ENCODE data around the gene DCST1.
A peak's percentile ranks its signal among the peaks of the same experiment; 100 is the strongest.
"Not testable (repeated sequence)": the region's sequence is repeated elsewhere in the genome, so short reads cannot be mapped to it uniquely, and the experiment has no call there.

The DCST1 gene

GRCh38 chr1:154995301-154995983, 38.2 kb upstream of the DCST1 start:
- peak in 1 of 2 experiments; percentile 50 for DNase-seq (ENCODE audit: low read depth in 1 of 2, low spot score in 1 of 2)

GRCh38 chr1:154996966-154997701, 36.5 kb upstream of the DCST1 start:
- H3K27ac ChIP-seq (replicated peaks): no peak overlapping the region
- TF ChIP-seq, protein P1, sequence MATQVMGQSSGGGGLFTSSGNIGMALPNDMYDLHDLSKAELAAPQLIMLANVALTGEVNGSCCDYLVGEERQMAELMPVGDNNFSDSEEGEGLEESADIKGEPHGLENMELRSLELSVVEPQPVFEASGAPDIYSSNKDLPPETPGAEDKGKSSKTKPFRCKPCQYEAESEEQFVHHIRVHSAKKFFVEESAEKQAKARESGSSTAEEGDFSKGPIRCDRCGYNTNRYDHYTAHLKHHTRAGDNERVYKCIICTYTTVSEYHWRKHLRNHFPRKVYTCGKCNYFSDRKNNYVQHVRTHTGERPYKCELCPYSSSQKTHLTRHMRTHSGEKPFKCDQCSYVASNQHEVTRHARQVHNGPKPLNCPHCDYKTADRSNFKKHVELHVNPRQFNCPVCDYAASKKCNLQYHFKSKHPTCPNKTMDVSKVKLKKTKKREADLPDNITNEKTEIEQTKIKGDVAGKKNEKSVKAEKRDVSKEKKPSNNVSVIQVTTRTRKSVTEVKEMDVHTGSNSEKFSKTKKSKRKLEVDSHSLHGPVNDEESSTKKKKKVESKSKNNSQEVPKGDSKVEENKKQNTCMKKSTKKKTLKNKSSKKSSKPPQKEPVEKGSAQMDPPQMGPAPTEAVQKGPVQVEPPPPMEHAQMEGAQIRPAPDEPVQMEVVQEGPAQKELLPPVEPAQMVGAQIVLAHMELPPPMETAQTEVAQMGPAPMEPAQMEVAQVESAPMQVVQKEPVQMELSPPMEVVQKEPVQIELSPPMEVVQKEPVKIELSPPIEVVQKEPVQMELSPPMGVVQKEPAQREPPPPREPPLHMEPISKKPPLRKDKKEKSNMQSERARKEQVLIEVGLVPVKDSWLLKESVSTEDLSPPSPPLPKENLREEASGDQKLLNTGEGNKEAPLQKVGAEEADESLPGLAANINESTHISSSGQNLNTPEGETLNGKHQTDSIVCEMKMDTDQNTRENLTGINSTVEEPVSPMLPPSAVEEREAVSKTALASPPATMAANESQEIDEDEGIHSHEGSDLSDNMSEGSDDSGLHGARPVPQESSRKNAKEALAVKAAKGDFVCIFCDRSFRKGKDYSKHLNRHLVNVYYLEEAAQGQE (IDR thresholded peaks at IDR 0.05; ENCODE audit: insufficient replicate concordance, low read depth): no peak
- TF ChIP-seq, protein P2, sequence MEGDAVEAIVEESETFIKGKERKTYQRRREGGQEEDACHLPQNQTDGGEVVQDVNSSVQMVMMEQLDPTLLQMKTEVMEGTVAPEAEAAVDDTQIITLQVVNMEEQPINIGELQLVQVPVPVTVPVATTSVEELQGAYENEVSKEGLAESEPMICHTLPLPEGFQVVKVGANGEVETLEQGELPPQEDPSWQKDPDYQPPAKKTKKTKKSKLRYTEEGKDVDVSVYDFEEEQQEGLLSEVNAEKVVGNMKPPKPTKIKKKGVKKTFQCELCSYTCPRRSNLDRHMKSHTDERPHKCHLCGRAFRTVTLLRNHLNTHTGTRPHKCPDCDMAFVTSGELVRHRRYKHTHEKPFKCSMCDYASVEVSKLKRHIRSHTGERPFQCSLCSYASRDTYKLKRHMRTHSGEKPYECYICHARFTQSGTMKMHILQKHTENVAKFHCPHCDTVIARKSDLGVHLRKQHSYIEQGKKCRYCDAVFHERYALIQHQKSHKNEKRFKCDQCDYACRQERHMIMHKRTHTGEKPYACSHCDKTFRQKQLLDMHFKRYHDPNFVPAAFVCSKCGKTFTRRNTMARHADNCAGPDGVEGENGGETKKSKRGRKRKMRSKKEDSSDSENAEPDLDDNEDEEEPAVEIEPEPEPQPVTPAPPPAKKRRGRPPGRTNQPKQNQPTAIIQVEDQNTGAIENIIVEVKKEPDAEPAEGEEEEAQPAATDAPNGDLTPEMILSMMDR (IDR thresholded peaks at IDR 0.05; ENCODE audit: insufficient read depth, low read length): no peak
- TF ChIP-seq POLR2AphosphoS5 (IDR thresholded peaks at IDR 0.05; ENCODE audit: low read depth): peak; percentile 66; the same call in 1 of the 2 replicates
- peak; percentile 95 for TF ChIP-seq SPI1 (IDR thresholded peaks at IDR 0.05; ENCODE audit: borderline replicate concordance, low read depth)
- no peak for TF ChIP-seq GABPA (IDR thresholded peaks at IDR 0.05; ENCODE audit: low read depth)
- H3K27me3 ChIP-seq (ENCODE audit: insufficient read depth, poor library complexity, severe bottlenecking): no peaks in the 10 kb centered on the region
- no peak overlapping the region for H3K4me3 ChIP-seq (replicated peaks; ENCODE audit: insufficient read depth, low read length)
- peak; percentile 72 to 84 for DNase-seq (ENCODE audit: low read depth in 1 of 2, low spot score in 1 of 2)

More at GRCh38 chr1:154995301-154995983, 38.2 kb upstream of the DCST1 start:
- H3K27me3 ChIP-seq (ENCODE audit: insufficient read depth, poor library complexity, severe bottlenecking); H3K4me3 ChIP-seq (replicated peaks; ENCODE audit: insufficient read depth, low read length): not testable (repeated sequence)
- peak overlapping the region; percentile 9; the same call in 1 of the 2 replicates for H3K27ac ChIP-seq (replicated peaks)
- TF ChIP-seq, protein P2 (IDR thresholded peaks at IDR 0.05; ENCODE audit: insufficient read depth, low read length): peak; percentile 26

DNA sequence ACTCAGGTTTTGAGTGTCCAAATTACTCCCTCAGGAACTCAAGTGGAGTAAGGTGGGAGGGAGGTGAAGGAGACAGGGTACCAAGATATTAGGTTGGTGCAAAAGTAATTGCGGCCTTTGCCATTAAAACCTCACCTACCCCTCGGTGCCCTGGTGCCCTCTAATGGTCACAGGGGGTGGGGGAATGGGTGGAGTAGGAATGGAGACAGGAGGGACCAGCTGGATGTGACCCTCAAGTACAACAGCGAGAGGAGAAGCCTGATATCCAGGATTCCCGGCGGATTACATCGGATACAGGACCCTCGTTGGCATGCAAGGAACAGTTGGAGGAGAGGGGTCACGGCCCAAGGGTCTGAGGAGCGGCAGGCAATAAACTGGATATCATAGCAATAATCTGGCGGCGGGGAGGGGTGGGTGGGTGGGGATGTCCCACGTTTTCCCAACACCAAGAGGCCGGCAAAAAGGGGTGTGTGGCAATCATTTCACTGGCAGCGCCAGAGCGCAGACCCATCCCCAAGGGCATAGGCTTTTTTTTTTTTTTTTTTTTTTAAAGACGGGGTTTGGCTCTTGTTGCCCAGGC, 35.3 kb upstream of the DCST1 start:
- TF ChIP-seq POLR2AphosphoS5 (IDR thresholded peaks at IDR 0.05; ENCODE audit: low read depth): no peak
- TF ChIP-seq, protein P2 (IDR thresholded peaks at IDR 0.05; ENCODE audit: insufficient read depth, low read length): peak; percentile 4
- DNase-seq (ENCODE audit: low read depth in 1 of 2, low spot score in 1 of 2): no peak
- no peaks in the 10 kb centered on the region for H3K27me3 ChIP-seq (ENCODE audit: insufficient read depth, poor library complexity, severe bottlenecking)
- H3K4me3 ChIP-seq (replicated peaks; ENCODE audit: insufficient read depth, low read length): no peak overlapping the region
- H3K27ac ChIP-seq (replicated peaks): no peak overlapping the region

DNA sequence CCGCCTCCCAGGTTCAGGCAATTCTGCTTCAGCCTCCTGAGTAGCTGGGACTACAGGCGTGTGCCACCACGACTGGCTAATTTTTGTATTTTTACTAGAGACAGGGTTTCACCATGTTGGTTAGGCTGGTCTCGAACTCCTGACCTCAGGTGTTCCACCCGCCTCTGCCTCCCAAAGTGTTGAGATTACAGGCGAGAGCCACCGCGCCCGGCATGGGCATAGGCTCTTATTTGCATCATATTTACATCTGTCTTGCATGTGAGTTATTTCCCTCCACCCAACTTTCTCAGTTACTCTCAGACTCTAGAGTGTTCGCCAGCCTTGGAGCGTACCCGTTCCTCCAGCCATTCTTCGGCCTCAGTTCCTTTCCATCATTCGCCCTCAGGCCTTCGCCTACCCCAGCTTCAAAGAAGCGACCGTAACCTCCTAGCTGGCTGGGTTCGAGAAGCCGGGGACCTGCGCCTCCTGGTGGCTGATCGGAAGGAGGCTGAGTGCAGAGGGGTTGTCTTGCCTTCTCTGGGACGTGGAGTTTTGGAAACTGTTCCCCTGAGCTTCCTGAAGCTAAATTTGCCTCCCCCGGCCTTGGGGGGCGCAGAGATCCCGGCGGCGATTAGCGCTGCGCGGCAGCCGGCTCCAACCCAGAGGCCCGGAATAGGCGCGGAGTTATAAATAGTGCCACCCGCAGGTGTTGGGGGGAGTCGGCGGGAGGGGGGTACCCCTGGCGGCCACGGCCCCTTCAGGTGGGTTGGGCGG, 34.6 kb upstream of the DCST1 start:
- H3K4me3 ChIP-seq (replicated peaks; ENCODE audit: insufficient read depth, low read length): peak overlapping the region; percentile 72

More for the DNA sequence above, 34.6 kb upstream of the DCST1 start:
- Histone ChIP-seq H3K27ac (replicated peaks) (peak overlapping the region; percentile 88), H3K27me3 (ENCODE audit: insufficient read depth, poor library complexity, severe bottlenecking) (no peaks in the 10 kb centered on the region)
- peak; percentile 67 to 85 for DNase-seq (ENCODE audit: low read depth in 1 of 2, low spot score in 1 of 2)
- TF ChIP-seq, protein P1 (IDR thresholded peaks at IDR 0.05; ENCODE audit: insufficient replicate concordance, low read depth): no peak
- TF ChIP-seq, protein P2 (IDR thresholded peaks at IDR 0.05; ENCODE audit: insufficient read depth, low read length): peak; percentile 91
- TF ChIP-seq POLR2AphosphoS5 (IDR thresholded peaks at IDR 0.05; ENCODE audit: low read depth): peak; percentile 42; the same call in 1 of the 2 replicates
- TF ChIP-seq SPI1 (IDR thresholded peaks at IDR 0.05; ENCODE audit: borderline replicate concordance, low read depth): no peak
- TF ChIP-seq GABPA (IDR thresholded peaks at IDR 0.05; ENCODE audit: low read depth): no peak
